Fibroblast of skin of abdomen (primary cell): ENCODE results near the gene RAPGEF2.
"Not testable (repeated sequence)": the region's sequence is repeated elsewhere in the genome, so short reads cannot be mapped to it uniquely, and the experiment has no call there.

Source experiments
- DNase-seq: peaks from one replicate; pipeline ENCODE4 v3.0.0-alpha.2; 2013

Gene RAPGEF2

GRCh38 chr4:159248384-159249178 is 145.7 kb downstream of the RAPGEF2 start:
- DNase-seq: peak; percentile 82

GRCh38 chr4:159250751-159251325 is 148.0 kb downstream of the RAPGEF2 start:
- no peak for DNase-seq

- DNase-seq: not testable (repeated sequence)
These were observed 148.7 kb downstream of the RAPGEF2 start for GRCh38 chr4:159251580-159251979.

GRCh38 chr4:159252491-159252890 is 149.6 kb downstream of the RAPGEF2 start:
- no peak for DNase-seq

GRCh38 chr4:159256037-159256436 is 153.2 kb downstream of the RAPGEF2 start:
- DNase-seq: no peak

- DNase-seq: no peak
These were observed 156.1 kb downstream of the RAPGEF2 start for GRCh38 chr4:159258889-159259560.

- no peak for DNase-seq
These were observed 161.2 kb downstream of the RAPGEF2 start for GRCh38 chr4:159264057-159264456.

GRCh38 chr4:159266981-159267868 is 164.3 kb downstream of the RAPGEF2 start:
- peak; percentile 22 for DNase-seq

GRCh38 chr4:159267869-159268285 is 165.0 kb downstream of the RAPGEF2 start:
- DNase-seq: no peak

GRCh38 chr4:159268607-159269006 is 165.7 kb downstream of the RAPGEF2 start:
- DNase-seq: peak; percentile 39

GRCh38 chr4:159269116-159269515 is 166.2 kb downstream of the RAPGEF2 start:
- no peak for DNase-seq

- no peak for DNase-seq
These were observed 167.1 kb downstream of the RAPGEF2 start for GRCh38 chr4:159269956-159270355.

GRCh38 chr4:159271856-159272255 is 169.0 kb downstream of the RAPGEF2 start:
- no peak for DNase-seq

- DNase-seq: peak; percentile 38
These were observed 169.6 kb downstream of the RAPGEF2 start for GRCh38 chr4:159272273-159273140.

- no peak for DNase-seq
These were observed 170.2 kb downstream of the RAPGEF2 start for GRCh38 chr4:159273141-159273438.

- no peak for DNase-seq
These were observed 171.0 kb downstream of the RAPGEF2 start for GRCh38 chr4:159273841-159274240.

GRCh38 chr4:159278399-159278798 is 175.5 kb downstream of the RAPGEF2 start:
- no peak for DNase-seq

GRCh38 chr4:159279084-159279483 is 176.2 kb downstream of the RAPGEF2 start:
- DNase-seq: no peak

GRCh38 chr4:159280442-159281172 is 177.7 kb downstream of the RAPGEF2 start:
- DNase-seq: no peak

GRCh38 chr4:159281771-159282170 is 178.9 kb downstream of the RAPGEF2 start:
- peak; percentile 50 for DNase-seq

- no peak for DNase-seq
These were observed 179.4 kb downstream of the RAPGEF2 start for GRCh38 chr4:159282329-159282728.
